ENCODE data around the gene LRIT1. TPM values are rescaled to one million over a fixed set of nuclear protein-coding genes. Genes with fewer than 3 reads are reported as not detected.

Gene LRIT1
- total and polyA plus RNA-seq, 2 experiments from 2014 or later: not detected

DNA sequence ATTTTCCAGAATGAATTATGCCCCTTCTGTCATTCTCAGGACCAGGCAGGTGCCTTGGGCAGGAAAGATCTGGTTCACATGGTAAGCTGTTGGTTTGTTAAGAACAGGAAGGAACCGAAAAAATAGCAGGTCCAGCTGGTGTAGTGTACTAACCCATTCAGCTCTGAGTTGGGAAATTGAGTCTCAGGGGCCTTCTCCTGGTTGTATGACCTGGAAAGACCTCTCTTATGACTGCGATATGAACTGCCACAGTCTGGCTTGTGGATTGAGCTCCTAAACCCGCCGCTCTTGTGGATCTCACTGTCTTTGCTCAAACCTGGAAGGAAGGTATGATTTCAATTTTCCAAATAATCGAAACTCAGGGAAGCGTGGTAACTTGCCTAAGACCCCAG lies 4.5 kb downstream of the LRIT1 start:
- H3K9me3 ChIP-seq (ENCODE audit: low read depth): no peaks in the 10 kb centered on the region
- H3K27me3 ChIP-seq (replicated peaks; ENCODE audit: insufficient read depth): peaks cover 16% of the 10 kb centered on the region; the same call in 1 of the 2 replicates
- TF ChIP-seq EZH2 (IDR thresholded peaks at IDR 0.05; ENCODE audit: insufficient read depth, poor library complexity, severe bottlenecking) (no peak), EZH2phosphoT487 (IDR thresholded peaks at IDR 0.05; ENCODE audit: insufficient read depth, low read depth) (no peak)
- in situ Hi-C loops (cut with MboI): no loop called here
- no peak for DNase-seq
- H3K4me1 ChIP-seq (ENCODE audit: insufficient read depth): no peaks in the 10 kb centered on the region
- H3K36me3 ChIP-seq (ENCODE audit: low read depth): no peaks in the 10 kb centered on the region
- no peak overlapping the region for H3K4me3 ChIP-seq
- H2AFZ ChIP-seq: no peak overlapping the region
- H3K4me2 ChIP-seq (ENCODE audit: unreplicated experiment): no peak overlapping the region
- no peaks in the 10 kb centered on the region for H3K9me2 ChIP-seq (ENCODE audit: insufficient read depth)
- WGBS, 2 experiments (ENCODE audit: low coverage in 1 of 2, low lambda C conversion rate in 2 of 2, missing lambda C conversion rate in 2 of 2): 72% methylated on average over 6 of the region's 6 CpGs
- no peaks in the 10 kb centered on the region for H3K79me2 ChIP-seq (ENCODE audit: insufficient read depth)
- no peaks in the 10 kb centered on the region for H4K20me1 ChIP-seq (ENCODE audit: insufficient read depth)
- no peaks in the 10 kb centered on the region for H3F3A ChIP-seq (ENCODE audit: insufficient read depth)
- no peak overlapping the region for H3K9ac ChIP-seq
- H3K27ac ChIP-seq: no peak overlapping the region

- in situ Hi-C loops (cut with MboI): no loop called here
- TF ChIP-seq EZH2 (IDR thresholded peaks at IDR 0.05; ENCODE audit: insufficient read depth, poor library complexity, severe bottlenecking): no peak
- no peak for TF ChIP-seq EZH2phosphoT487 (IDR thresholded peaks at IDR 0.05; ENCODE audit: insufficient read depth, low read depth)
Observed at GRCh38 chr10:84235096-84235495, 6.2 kb downstream of the LRIT1 start.

DNA sequence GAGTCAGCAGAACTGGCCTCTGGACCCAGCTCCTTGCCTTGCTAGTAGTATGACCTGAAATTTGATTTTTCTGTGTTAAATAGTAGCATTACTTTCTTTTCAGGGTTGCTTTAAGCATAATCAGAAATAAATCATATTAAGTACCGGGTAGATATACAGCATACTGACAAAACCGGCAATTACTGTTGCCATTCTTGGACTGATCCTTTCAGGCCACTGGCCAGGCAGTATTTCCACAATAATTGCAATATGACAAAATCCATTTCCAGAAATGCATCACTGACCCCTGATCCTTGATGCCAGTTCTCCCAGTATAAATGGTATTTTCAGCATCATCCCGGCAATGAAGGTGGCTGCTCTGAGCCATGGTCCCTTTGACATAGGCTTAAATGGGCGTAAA lies 6.9 kb downstream of the LRIT1 start:
- H3K79me2 ChIP-seq (ENCODE audit: insufficient read depth): no peaks in the 10 kb centered on the region
- H3K4me1 ChIP-seq (ENCODE audit: insufficient read depth): no peaks in the 10 kb centered on the region
- H3K36me3 ChIP-seq (ENCODE audit: low read depth): no peaks in the 10 kb centered on the region
- no peak overlapping the region for H3K4me3 ChIP-seq
- 57 to 64% methylated on average over 4 of the region's 4 CpGs for WGBS, 2 experiments (ENCODE audit: low coverage in 1 of 2, low lambda C conversion rate in 2 of 2, missing lambda C conversion rate in 2 of 2)
- H2AFZ ChIP-seq: no peak overlapping the region
- H4K20me1 ChIP-seq (ENCODE audit: insufficient read depth): no peaks in the 10 kb centered on the region
- H3K9me2 ChIP-seq (ENCODE audit: insufficient read depth): no peaks in the 10 kb centered on the region
- no peaks in the 10 kb centered on the region for H3F3A ChIP-seq (ENCODE audit: insufficient read depth)
- H3K27ac ChIP-seq: no peak overlapping the region
- H3K9ac ChIP-seq: no peak overlapping the region
- in situ Hi-C loops (cut with MboI): no loop called here
- H3K9me3 ChIP-seq (ENCODE audit: low read depth): no peaks in the 10 kb centered on the region
- TF ChIP-seq EZH2phosphoT487 (IDR thresholded peaks at IDR 0.05; ENCODE audit: insufficient read depth, low read depth) (no peak), EZH2 (IDR thresholded peaks at IDR 0.05; ENCODE audit: insufficient read depth, poor library complexity, severe bottlenecking) (no peak)
- H3K27me3 ChIP-seq (replicated peaks; ENCODE audit: insufficient read depth): peaks cover 16% of the 10 kb centered on the region; the same call in 1 of the 2 replicates
- no peak overlapping the region for H3K4me2 ChIP-seq (ENCODE audit: unreplicated experiment)
- no peak for DNase-seq

More at GRCh38 chr10:84235096-84235495, 6.2 kb downstream of the LRIT1 start:
- Histone ChIP-seq H3K27ac (no peak overlapping the region), H3K27me3 (replicated peaks; ENCODE audit: insufficient read depth) (peaks cover 16% of the 10 kb centered on the region; the same call in 1 of the 2 replicates), H3K79me2 (ENCODE audit: insufficient read depth) (no peaks in the 10 kb centered on the region), H3F3A (ENCODE audit: insufficient read depth) (no peaks in the 10 kb centered on the region), H3K4me1 (ENCODE audit: insufficient read depth) (no peaks in the 10 kb centered on the region), H3K9me2 (ENCODE audit: insufficient read depth) (no peaks in the 10 kb centered on the region), H4K20me1 (ENCODE audit: insufficient read depth) (no peaks in the 10 kb centered on the region), H3K4me3 (no peak overlapping the region), H3K4me2 (ENCODE audit: unreplicated experiment) (no peak overlapping the region), H3K9ac (no peak overlapping the region), H3K9me3 (ENCODE audit: low read depth) (no peaks in the 10 kb centered on the region), H3K36me3 (ENCODE audit: low read depth) (no peaks in the 10 kb centered on the region), H2AFZ (no peak overlapping the region)
- 39 to 44% methylated on average over 4 of the region's 4 CpGs for WGBS, 2 experiments (ENCODE audit: low coverage in 1 of 2, low lambda C conversion rate in 2 of 2, missing lambda C conversion rate in 2 of 2)
- no peak for DNase-seq

DNA sequence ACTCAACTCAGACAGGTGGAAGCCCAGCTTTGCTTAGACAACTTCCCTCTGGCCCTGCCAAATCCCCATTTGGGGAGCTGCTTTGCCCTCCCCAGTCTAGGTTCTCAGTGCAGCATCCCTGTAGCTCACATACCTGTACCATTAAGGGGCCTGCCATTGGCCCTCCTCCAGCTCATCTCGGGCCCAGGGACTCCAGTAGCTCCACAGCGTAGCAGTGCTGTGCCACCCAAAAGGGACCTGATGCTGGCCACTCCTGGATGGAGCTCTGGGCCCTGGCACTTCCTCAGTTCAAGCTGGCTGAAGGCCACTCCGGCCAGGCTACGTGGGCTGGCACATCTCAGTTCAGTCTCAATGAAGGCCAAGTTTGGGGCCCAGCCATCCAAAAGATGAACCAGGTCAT lies 7.4 kb downstream of the LRIT1 start:
- no peak for DNase-seq
- no peaks in the 10 kb centered on the region for H3F3A ChIP-seq (ENCODE audit: insufficient read depth)
- no peaks in the 10 kb centered on the region for H3K4me1 ChIP-seq (ENCODE audit: insufficient read depth)
- H3K4me2 ChIP-seq (ENCODE audit: unreplicated experiment): no peak overlapping the region
- TF ChIP-seq EZH2 (IDR thresholded peaks at IDR 0.05; ENCODE audit: insufficient read depth, poor library complexity, severe bottlenecking): no peak
- TF ChIP-seq EZH2phosphoT487 (IDR thresholded peaks at IDR 0.05; ENCODE audit: insufficient read depth, low read depth): no peak
- peaks cover 14% of the 10 kb centered on the region; the same call in 1 of the 2 replicates for H3K27me3 ChIP-seq (replicated peaks; ENCODE audit: insufficient read depth)
- H4K20me1 ChIP-seq (ENCODE audit: insufficient read depth): no peaks in the 10 kb centered on the region
- no peak overlapping the region for H2AFZ ChIP-seq
- H3K79me2 ChIP-seq (ENCODE audit: insufficient read depth): no peaks in the 10 kb centered on the region
- no peak overlapping the region for H3K27ac ChIP-seq
- no peaks in the 10 kb centered on the region for H3K9me3 ChIP-seq (ENCODE audit: low read depth)
- H3K9ac ChIP-seq: no peak overlapping the region
- H3K9me2 ChIP-seq (ENCODE audit: insufficient read depth): no peaks in the 10 kb centered on the region
- WGBS, 2 experiments (ENCODE audit: low coverage in 1 of 2, low lambda C conversion rate in 2 of 2, missing lambda C conversion rate in 2 of 2): 32 to 42% methylated on average over 4 of the region's 4 CpGs
- in situ Hi-C loops (cut with MboI): no loop called here
- H3K36me3 ChIP-seq (ENCODE audit: low read depth): no peaks in the 10 kb centered on the region
- no peak overlapping the region for H3K4me3 ChIP-seq

DNA sequence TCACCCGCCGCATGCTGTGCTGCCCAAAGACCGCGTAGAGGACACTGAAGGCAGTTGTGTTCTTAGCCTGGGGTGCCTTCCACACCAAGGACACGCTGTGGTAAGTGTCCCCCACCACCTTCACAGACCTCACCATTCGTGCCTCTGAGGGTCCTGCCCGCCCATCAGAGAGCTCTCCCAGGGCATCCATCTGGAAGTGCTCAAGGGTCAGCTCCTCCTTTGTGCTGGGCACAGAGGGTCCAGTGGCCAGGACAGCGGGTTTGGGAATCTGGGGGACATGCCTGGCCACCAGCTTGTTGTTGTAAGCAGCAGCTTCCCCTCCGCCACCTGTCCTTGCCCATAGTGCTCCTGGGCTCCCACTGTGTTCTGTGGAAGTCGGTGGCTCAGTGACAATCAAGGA lies 9.0 kb downstream of the LRIT1 start:
- H3K4me2 ChIP-seq (ENCODE audit: unreplicated experiment): no peak overlapping the region
- peaks cover 4% of the 10 kb centered on the region; the same call in 1 of the 2 replicates for H3K27me3 ChIP-seq (replicated peaks; ENCODE audit: insufficient read depth)
- WGBS, 2 experiments (ENCODE audit: low coverage in 1 of 2, low lambda C conversion rate in 2 of 2, missing lambda C conversion rate in 2 of 2): 41 to 57% methylated on average over 10 of the region's 10 CpGs
- H3K27ac ChIP-seq: no peak overlapping the region
- no peaks in the 10 kb centered on the region for H3F3A ChIP-seq (ENCODE audit: insufficient read depth)
- H3K4me3 ChIP-seq: no peak overlapping the region
- no peaks in the 10 kb centered on the region for H3K79me2 ChIP-seq (ENCODE audit: insufficient read depth)
- no peaks in the 10 kb centered on the region for H3K9me3 ChIP-seq (ENCODE audit: low read depth)
- no peaks in the 10 kb centered on the region for H3K4me1 ChIP-seq (ENCODE audit: insufficient read depth)
- H3K9ac ChIP-seq: no peak overlapping the region
- in situ Hi-C loops (cut with MboI): no loop called here
- H4K20me1 ChIP-seq (ENCODE audit: insufficient read depth): no peaks in the 10 kb centered on the region
- H3K36me3 ChIP-seq (ENCODE audit: low read depth): no peaks in the 10 kb centered on the region
- no peak for DNase-seq
- TF ChIP-seq EZH2 (IDR thresholded peaks at IDR 0.05; ENCODE audit: insufficient read depth, poor library complexity, severe bottlenecking): no peak
- TF ChIP-seq EZH2phosphoT487 (IDR thresholded peaks at IDR 0.05; ENCODE audit: insufficient read depth, low read depth): no peak
- no peak overlapping the region for H2AFZ ChIP-seq
- no peaks in the 10 kb centered on the region for H3K9me2 ChIP-seq (ENCODE audit: insufficient read depth)

All from GM23248 (cell line).